GM12878 (cell line): ENCODE results near the gene PI16. TPM values are rescaled to one million over a fixed set of nuclear protein-coding genes. Genes with fewer than 3 reads are reported as not detected.

Experiments
- ATAC-seq: fragments of 200-7000 bp; cut with Tn5 transposase; 3 replicates; pipeline ENCODE4 v1.9.1; 2020; ENCODE audit warnings: mild to moderate bottlenecking, moderate library complexity
- BruUV-seq: library from RNA; stranded (reverse); fragments of 400-500 nt; replicated peaks from 2 replicates; lab custom pipeline; 2021; lab: Mats Ljungman, UMichigan
- CTCF ChIA-PET: fragments of 300-600 bp; sonication (Branson Sonifier 250); formaldehyde crosslinking; extraction: SDS; loops from one replicate; lab custom pipeline; 2021; ENCODE audit warnings: inconsistent platforms; lab: Yijun Ruan, JAX
- POLR2A ChIA-PET: fragments of 350-600 bp; formaldehyde crosslinking; extraction: SDS; loops from one replicate; lab custom pipeline; 2021; ENCODE audit warnings: inconsistent platforms; lab: Charles Lee
- RAD21 ChIA-PET: fragments of 300-600 bp; sonication (Branson Sonifier 250); formaldehyde crosslinking; loops from one replicate; lab custom pipeline; 2023; ENCODE audit warnings: antibody characterized with exemption; ENCODE audit not compliant: unreplicated experiment; lab: Charles Lee
- SMC1A ChIA-PET: fragments of 300-600 bp; sonication (Branson Sonifier 250); formaldehyde crosslinking; loops from one replicate; lab custom pipeline; 2023; ENCODE audit not compliant: unreplicated experiment, uncharacterized antibody; lab: Charles Lee
- DNase-seq: peaks from one replicate; pipeline ENCODE4 v3.0.0-alpha.2; 2011; ENCODE audit warnings: low read depth, low spot score
- FAIRE-seq: peaks from 3 replicates; lab custom pipeline; 2011; peaks lifted over from hg19 to GRCh38; lab: Jason Lieb, UNC
- H2AFZ ChIP-seq: 2 replicates; pipeline ENCODE4 v1.6.0; 2011; ENCODE audit warnings: low read depth, low read length, control low read depth; ENCODE audit not compliant: control insufficient read depth
- H3K27ac ChIP-seq: 2 replicates; pipeline ENCODE4 v1.5.1; 2011; ENCODE audit warnings: control low read depth; ENCODE audit not compliant: control insufficient read depth, insufficient read depth
- H3K27me3 ChIP-seq, 2 experiments: replicated peaks in 1 of 2; 2 replicates each; pipeline versions ENCODE4 v1.6.0 to v1.6.1; 2011; ENCODE audit warnings: low read length in 1 of 2; ENCODE audit not compliant: control insufficient read depth in 2 of 2, insufficient read depth in 2 of 2
- H3K36me3 ChIP-seq, 2 experiments: 2 replicates each; pipeline ENCODE4 v1.5.1; 2011; ENCODE audit warnings: low read length in 1 of 2; ENCODE audit not compliant: control insufficient read depth in 2 of 2, insufficient read depth in 2 of 2
- H3K4me1 ChIP-seq: 2 replicates; pipeline ENCODE4 v1.6.1; 2011; ENCODE audit warnings: mild to moderate bottlenecking, low read length, moderate library complexity, mixed read lengths; ENCODE audit not compliant: control insufficient read depth, insufficient read depth
- H3K4me2 ChIP-seq: 2 replicates; pipeline ENCODE4 v1.6.0; 2011; ENCODE audit warnings: control low read depth; ENCODE audit not compliant: control insufficient read depth, insufficient read depth
- H3K4me3 ChIP-seq: fragments of 200-600 bp; sonication (generic); 2 replicates; pipeline ENCODE4 v1.5.1; 2016
- H3K79me2 ChIP-seq: 2 replicates; pipeline ENCODE4 v1.6.0; 2011; ENCODE audit warnings: low read length; ENCODE audit not compliant: control insufficient read depth, insufficient read depth
- H3K9ac ChIP-seq: 2 replicates; pipeline ENCODE4 v1.8.0; 2011; ENCODE audit warnings: low read length, control low read depth, mixed read lengths; ENCODE audit not compliant: control insufficient read depth, insufficient read depth
- H3K9me3 ChIP-seq: replicated peaks from 3 replicates; pipeline ENCODE4 v1.5.1; 2011; ENCODE audit warnings: mild to moderate bottlenecking, low read length; ENCODE audit not compliant: control insufficient read depth, insufficient read depth
- H4K20me1 ChIP-seq: 2 replicates; pipeline ENCODE4 v1.6.0; 2011; ENCODE audit not compliant: control insufficient read depth, insufficient read depth
- ATF3 ChIP-seq: IDR thresholded peaks from 2 replicates; pipeline ENCODE4 v1.6.1; 2011; ENCODE audit warnings: low read depth, mild to moderate bottlenecking, low read length, moderate library complexity, borderline replicate concordance; ENCODE audit errors: extremely low read depth
- CREM ChIP-seq: IDR thresholded peaks from 2 replicates; pipeline ENCODE4 v1.6.1; 2014; ENCODE audit warnings: antibody characterized with exemption, low read depth
- IKZF1 ChIP-seq: fragments of 450-650 bp; conservative IDR thresholded peaks from 2 replicates; pipeline ENCODE4 v1.6.1; 2017; ENCODE audit warnings: antibody characterized with exemption, mild to moderate bottlenecking
- RUNX3 ChIP-seq: IDR thresholded peaks from 2 replicates; pipeline ENCODE4 v1.6.1; 2012; ENCODE audit warnings: low read length, inconsistent platforms
- TCF12 ChIP-seq: IDR thresholded peaks from 2 replicates; pipeline ENCODE4 v1.6.1; 2011; ENCODE audit warnings: low read depth, mild to moderate bottlenecking, low read length
- ZBED1 ChIP-seq: IDR thresholded peaks from 2 replicates; pipeline ENCODE4 v1.6.1; 2016; ENCODE audit warnings: borderline replicate concordance
- ZNF207 ChIP-seq: fragments of 450-650 bp; IDR thresholded peaks from 2 replicates; pipeline ENCODE4 v1.6.1; 2014; ENCODE audit warnings: antibody characterized with exemption, mild to moderate bottlenecking, borderline replicate concordance
- ZNF274 ChIP-seq: IDR thresholded peaks from one replicate; pipeline ENCODE4 v1.8.0; 2011; ENCODE audit not compliant: insufficient read length, insufficient read depth
- WGBS: methylation state at CpG from one replicate; pipeline ENCODE4 v1.1.6; 2016; ENCODE audit warnings: low lambda C conversion rate; ENCODE audit not compliant: insufficient replicate concordance, insufficient coverage; ENCODE audit errors: missing lambda C conversion rate; 5-methylcytosine and 5-hydroxymethylcytosine counted together
- in situ Hi-C: fragments of 300-500 bp; cut with MboI; formaldehyde crosslinking; loops from 9 replicates; pipeline ENCODE4 v1.14.3; 2018; ENCODE audit warnings: mixed read lengths
- intact Hi-C: fragments of 100-400 bp; cut with micrococcal nuclease; formaldehyde crosslinking; loops from one replicate; pipeline ENCODE4 v1.14.2; 2022; ENCODE audit not compliant: unreplicated experiment
- polyA plus RNA-seq, 11 experiments: library from polyadenylated mRNA; depleted of rRNA in 4 of 11; unstranded in 6 of 11; stranded (reverse) in 5 of 11; fragments of >200 nt; fragmentation: Nextera tagmentation in 4 of 11; fragmentation: Illumina TruSeq in 1 of 11; extraction: Ambion mirVana in 4 of 11; extraction: Trizol in 1 of 11; gene quantifications; 1 replicate in 1 of 11; 2 replicates in 10 of 11; pipeline versions ENCODE4 v1.2.1 to v1.2.3, GENCODE V29; 2011 to 2016; ENCODE audit warnings: inconsistent platforms in 2 of 11, missing spikeins in 2 of 11, low read depth in 1 of 11
- total RNA-seq, 4 experiments: library from RNA; depleted of rRNA in 3 of 4; stranded (reverse); fragments of >200 nt in 3 of 4; fragmentation: Illumina TruSeq in 1 of 4; extraction: Trizol in 1 of 4; gene quantifications; 2 replicates each; pipeline versions ENCODE4 v1.2.1 to v1.2.3, GENCODE V29; 2013 to 2021

The PI16 gene
- total and polyA plus RNA-seq, 10 of the 15 experiments (the other 5 are each of a cell fraction or from before 2014, with no cell fraction given), result 0.08 to 0.12 TPM; not detected in 8

GRCh38 chr6:36917541-36918193 is 36.9 kb upstream of the PI16 start:
- RAD21 ChIA-PET, result no interaction called here
- Histone ChIP-seq H3K9me3 (no peaks in the 10 kb centered on the region), H3K27ac (no peak overlapping the region), H3K27me3 (no peaks in the 10 kb centered on the region), H3K36me3 (peaks cover 4 to 5% of the 10 kb centered on the region in 2 experiments; a peak in 3 of 4 replicates), H3K4me1 (peaks cover 8% of the 10 kb centered on the region), H4K20me1 (peaks cover 10% of the 10 kb centered on the region; the same call in 1 of the 2 replicates), H2AFZ (no peak overlapping the region), H3K79me2 (no peaks in the 10 kb centered on the region), H3K9ac (no peak overlapping the region), H3K4me3 (no peak overlapping the region), H3K4me2 (no peak overlapping the region)
- SMC1A ChIA-PET, result no interaction called here
- FAIRE-seq (no peak), ATAC-seq (no peak), DNase-seq (no peak)
- BruUV-seq, result no TSS peak
- intact Hi-C loops, result no loop called here
- in situ Hi-C loops, result no loop called here
- 96% methylated on average over 10 of the region's 10 CpGs for WGBS
- TF ChIP-seq ATF3 (no peak), CREM (no peak), IKZF1 (no peak), ZBED1 (no peak), TCF12 (no peak), RUNX3 (no peak), ZNF274 (no peak), ZNF207 (no peak)
- POLR2A ChIA-PET, result no interaction called here
- CTCF ChIA-PET, result interaction anchor here (5.6 kb wide), 1 partner anchor 101 kb away, joined by 40 read pairs; no protein-coding TSS in a partner anchor
